HG02610 (cell line): ENCODE measurements around the gene GPS1.

Experiments
- ATAC-seq: cut with Tn5 transposase; IDR thresholded peaks from one replicate; pipeline ENCODE4 v1.9.1; 2021; ENCODE audit warnings: mild to moderate bottlenecking, moderate library complexity; ENCODE audit not compliant: unreplicated experiment

GPS1 gene

DNA sequence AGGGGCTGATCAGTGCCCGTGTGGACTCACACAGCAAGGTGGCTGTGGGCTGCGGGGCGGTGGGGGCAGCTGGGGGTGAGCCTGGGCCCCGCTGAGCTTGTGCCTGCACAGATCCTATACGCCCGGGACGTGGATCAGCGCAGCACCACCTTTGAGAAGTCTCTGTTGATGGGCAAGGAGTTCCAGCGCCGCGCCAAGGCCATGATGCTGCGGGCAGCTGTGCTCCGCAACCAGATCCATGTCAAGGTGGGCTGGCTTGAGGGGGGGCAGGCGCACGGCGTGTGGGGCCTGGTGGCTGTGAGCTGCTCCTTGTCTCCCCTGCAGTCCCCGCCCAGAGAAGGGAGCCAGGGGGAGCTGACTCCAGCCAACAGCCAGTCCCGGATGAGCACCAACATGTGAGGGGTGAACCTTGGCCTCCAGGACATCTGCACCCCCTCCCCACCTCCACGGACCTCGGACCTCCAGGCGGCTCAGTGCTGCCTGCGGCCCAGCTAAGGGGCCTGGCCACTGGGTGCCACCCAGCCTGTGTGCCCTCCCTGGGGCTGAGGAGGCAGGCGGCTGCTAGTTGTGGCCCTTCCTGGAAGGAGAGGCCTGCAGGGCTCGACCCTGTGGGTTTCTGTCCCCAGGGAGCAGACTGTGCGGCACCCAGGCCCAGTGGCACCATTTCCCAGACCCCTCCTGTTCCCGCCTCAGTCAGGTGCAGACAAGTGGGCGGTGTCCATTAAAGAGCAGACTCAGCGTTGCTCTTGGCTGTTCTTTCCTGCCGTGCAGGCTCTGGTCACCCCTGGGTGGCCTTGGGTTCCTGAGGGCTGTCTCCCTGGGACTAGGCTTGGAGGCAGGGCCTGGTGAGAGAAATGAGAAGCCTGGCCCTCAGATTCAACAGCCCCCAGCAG lies 5.3 kb downstream of the GPS1 start:
- no peak for ATAC-seq

DNA sequence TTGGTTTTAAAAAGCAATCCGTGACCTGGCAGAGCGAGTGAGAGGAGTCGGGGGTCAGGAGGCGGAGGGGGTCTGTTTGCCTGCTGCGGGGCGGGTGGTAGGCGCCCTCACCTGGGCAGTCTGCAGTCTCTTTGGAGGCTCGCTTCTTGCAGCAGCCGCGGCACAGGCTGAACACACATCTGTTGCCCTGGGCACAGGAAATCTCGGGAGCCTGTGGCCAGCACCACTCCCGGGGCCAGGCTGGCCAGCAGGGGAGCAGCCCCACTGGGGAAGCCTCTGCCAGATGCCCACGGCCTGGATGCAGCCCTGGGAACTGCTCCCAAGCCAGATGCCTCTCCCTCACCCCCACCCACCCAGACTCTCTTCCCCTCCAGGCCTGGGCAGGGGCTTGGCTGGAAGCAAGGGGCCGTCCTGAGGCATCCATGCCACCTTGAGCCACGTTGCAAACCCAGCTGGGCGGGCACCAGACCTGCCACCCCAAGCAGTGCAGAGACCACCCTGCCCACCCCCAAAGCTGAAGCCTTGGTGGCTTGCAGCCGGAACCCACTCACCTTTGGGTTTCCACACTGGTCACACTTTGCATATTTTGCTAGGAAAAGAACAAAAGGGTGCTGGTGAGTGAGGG lies 6.6 kb downstream of the GPS1 start:
- no peak for ATAC-seq

DNA sequence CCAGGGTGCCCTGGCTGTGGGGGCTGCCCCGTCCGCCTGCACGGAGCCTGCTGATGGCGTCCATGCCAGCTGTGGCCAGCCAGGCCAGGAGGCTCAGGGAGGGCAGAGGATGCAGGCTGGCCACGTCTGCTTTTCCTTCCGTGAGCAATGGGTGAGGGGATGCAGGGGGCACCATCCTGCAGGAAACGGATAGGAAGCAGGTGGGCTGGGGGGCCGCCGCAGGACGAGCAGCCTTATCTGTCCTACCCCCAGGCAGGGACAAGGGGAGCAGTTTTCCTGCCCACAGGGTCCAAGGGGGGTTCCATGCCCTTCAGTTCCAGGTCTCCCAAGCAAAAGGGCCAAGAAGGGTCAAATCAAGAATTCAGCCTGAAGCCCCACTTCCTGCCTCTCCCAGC lies 7.2 kb downstream of the GPS1 start:
- ATAC-seq = no peak

DNA sequence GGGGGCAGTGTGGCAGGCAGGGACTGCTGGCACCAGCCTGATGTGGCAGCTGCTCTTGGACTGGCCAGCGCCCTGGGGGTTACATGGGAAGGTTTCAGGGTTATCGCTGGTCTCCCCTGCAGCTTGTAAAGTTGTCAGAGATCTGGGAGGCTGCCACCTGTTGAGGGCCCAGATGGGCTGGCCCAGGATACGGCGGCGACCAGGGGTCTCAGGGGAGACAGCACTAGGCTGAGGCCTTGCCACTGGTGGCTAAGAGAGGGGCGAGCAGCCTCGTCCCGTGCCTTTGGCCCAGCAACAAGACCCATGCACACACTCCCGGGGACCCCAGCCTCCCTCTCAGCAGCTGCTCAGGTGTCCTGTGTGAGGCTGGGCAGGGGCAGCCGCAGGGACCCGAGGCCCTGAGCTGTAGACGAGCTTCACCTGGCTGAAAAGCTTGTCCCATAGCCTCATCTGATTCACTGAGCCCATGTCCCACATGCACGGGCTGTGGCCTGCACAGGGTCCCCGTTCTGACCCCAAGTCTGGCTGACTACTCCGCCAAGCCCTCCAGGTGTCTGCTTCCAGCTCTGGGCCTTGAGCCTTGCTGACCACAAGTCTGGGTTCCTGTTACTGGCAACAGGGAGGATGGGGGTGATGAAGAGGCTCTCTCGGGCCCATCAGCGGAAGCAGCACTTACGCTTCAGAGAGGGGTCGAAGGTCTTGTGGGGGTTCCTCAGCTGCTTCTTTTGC lies 7.7 kb downstream of the GPS1 start:
- no peak for ATAC-seq

DNA sequence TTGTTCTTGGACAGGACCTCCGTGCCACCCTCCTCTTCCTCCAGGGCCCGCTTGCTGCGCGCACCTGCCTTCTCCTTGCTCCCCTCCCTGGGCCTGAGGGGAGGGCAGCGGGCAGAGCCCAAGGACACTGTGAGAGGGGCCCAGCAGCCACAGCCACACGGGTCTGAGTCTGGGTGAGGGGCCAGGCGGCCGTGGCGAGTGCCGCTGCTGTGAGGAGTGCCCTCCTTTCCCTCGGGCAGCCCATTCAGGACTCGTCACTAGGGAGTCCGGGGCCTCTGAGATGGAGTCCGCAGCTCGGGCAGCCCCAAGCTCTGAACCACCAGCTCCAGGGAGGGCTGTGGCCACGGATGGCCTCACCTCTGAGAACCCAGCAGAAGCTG lies 8.3 kb downstream of the GPS1 start:
- no peak for ATAC-seq

DNA sequence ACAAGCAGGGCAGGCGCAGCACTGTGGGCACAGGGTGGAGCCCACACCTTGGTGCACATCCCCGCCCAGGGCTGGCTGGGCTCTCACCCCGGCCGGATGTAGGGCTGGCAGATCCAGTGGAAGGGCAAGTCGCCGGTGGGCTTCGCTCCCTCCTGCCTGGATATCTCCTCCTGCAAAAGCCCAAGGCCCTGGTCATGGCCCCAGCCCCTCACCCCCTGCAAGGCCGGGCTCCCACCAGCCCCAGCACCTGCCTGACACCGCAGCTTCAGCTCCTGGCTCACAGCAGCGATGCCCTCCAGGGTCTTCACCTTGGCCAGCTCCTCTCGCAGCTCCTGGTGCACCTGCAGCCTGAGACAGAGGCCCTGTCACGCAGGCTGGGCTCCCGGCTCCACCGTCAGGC lies 8.9 kb downstream of the GPS1 start:
- no peak for ATAC-seq

DNA sequence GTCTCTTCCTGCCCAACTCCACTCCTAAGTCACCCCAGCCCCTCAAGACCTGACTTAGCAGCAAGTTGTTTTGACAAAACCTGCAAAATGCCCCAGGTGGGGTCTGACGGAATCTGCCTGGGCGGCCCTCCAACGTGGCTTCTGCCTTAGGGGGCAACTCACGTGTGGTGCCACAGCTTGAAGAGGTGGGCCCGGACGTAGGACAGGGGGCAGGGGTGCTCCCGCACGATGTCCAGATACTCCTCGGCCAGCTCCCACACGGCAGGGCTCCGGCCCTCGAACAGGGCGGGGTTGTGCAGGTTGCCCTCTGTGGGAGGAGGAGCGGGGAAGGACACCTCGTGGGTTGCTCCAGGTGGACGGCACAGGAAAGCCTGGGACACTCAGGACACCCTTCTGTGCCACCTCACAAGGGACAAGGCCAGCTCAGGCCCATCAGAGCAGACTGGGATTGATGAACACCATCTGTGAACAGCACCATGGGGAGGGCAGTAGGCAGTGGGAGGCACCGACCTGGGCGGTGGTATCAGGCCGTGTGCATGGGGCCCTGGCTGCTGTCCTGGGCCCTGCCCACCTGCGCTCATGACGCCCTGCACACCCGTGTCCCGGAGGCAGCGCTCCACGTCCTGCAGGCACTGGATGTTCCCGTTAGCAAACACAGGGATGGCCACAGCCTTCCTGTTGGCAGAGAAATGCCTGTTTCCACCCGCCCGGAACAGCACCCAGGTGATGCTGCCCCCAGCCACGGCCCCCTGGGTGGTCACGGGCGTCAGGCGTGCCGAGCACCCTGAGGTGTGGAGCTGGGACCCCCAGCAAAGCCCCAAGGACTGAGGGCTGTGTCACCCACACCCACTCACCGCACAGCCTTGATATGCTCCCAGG lies 9.6 kb downstream of the GPS1 start:
- ATAC-seq = no peak

DNA sequence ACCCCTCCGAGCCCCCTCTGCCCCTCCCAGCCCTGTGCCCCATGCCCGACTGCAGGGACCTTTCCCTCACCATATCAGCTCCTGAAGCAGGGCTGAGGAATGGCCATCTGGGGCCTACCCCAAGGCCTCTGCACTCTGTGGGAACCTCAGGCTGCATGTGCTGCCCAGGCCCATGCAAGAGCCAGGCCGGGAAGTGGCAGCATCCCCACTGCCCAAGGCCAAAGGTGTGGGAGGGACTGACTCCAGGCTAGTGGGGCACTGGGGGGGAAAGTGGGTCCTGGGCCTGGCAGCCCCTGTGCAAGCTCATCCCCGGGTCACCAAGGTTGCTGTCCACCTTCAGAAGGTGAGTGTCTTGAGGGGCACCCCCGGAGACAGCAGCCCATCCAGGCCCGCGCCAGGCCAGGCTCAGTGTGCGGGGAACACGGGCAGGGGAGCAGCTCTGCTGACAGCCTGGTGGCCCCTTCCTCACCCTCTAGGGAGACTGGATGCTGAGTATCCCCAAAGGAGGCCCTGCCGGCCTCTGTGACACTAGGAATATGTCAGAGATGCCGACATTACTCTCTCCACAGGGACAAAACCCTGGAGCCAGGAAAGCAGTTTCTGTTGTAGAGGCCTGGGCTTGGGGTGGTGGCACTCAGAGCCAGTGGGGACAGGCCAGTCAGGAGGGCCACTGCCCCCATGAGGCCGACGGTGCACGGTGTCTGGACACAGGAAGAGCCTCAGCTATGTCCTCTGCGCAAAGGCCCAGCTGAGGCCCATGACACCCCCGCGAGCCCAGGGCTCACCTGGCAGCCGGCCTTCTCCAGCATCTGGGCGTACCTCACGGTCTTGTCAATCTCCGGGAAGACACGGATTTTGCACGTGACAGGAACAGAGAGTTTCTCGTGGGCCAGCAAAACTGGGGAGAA lies 10.6 kb downstream of the GPS1 start:
- ATAC-seq = no peak

DNA sequence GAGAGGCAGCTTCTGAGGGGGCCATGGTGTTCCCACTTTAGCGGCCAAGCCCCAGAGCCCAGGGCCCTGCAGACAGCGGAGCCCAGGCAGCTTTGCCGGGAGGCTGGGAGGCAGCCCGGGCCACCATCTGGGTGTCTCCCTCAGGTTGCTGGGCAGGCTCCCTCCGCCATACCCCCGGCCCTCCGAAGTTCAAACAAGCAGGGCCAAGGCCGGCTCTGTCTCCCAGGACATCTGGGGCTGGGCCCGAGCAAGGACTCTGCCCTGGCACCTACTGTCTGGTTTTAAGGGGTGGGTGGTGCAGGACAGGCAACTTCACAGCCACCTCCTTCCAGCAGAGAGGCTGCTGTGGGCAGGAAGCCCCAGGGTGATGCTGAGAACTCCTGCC lies 11.3 kb downstream of the GPS1 start:
- no peak for ATAC-seq

DNA sequence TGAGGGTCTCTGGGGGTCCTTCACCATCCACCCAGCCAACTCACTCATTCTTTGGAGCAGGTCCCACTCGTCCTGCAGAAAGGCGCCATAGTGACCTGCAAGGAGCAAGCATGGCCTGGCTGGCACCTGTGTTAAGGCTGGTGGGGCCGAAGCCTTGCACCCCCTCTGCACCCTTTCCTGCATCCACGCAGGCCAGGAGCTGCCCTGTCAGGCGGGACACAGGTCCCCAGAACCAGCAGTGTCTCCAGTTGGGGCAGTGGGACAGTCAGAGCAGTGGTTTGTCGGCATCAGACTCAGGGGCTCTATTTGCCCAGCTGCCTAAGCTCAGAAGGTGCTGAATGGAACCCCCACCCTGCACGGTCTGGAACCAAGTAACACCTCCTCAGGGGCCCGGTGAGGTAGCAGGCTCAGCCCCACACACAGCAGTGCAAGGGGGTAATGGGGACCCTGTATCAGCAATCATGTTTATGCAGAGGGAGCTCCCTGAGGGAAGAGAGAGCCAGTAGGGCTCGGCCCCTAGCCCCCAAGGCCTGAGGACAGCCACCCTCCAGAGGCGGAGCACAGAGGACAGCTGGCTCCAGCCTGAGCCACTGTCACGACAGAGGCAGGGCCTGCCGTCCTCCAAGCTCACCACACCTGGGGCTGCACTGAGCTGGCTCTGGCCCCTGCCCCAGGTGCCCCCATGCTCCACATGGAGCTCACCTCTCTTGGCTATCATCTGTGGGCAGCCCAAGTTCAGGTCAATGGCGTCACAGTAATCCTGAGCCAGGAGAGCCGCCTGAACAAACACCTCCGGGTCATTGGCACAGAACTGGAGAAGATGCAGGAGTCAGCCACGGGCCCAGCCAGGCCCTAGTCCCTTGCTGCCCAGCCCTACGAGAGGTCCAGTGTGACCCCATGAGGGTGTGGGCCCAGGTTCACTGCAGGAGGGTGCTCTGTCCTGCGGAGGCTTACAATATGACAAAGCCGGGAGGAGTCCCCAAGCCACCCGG lies 12.0 kb downstream of the GPS1 start:
- ATAC-seq = no peak

DNA sequence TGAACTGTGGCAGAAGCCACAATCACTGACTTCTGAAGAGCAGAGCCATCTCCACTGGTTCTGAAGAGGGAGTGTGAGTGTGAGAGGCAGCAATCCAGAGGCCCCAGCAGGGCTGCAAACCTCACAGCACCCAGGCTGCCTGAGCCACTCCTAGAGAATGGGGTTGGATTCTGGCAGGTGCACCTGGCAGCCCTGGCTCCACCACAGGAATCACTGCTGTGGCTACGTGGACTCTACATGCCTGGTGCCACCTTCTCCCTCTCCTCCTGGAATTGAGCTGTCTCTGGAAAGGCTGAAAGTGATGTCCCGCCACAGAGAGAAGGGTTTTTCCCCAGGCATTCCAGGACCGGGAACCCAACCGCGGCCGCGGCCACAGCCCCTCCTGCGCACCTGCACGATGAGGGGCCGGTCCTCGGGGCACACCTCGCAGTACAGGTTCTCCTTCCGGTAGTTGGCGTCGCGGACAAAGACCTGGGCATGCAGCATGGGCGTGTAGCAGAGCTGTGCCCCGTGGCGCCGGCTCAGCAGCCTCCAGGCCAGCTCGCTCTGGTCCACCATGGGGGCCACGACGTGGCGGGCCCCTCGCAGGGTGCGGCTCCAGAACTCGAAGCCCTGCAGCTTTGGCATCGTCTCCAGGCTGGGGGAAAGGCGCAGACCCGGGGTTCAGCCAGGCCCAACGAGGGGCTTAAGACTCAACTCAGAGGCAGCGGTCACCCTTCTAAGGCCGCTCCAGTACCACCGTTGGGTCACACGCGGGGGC lies 12.9 kb downstream of the GPS1 start:
- no peak for ATAC-seq

DNA sequence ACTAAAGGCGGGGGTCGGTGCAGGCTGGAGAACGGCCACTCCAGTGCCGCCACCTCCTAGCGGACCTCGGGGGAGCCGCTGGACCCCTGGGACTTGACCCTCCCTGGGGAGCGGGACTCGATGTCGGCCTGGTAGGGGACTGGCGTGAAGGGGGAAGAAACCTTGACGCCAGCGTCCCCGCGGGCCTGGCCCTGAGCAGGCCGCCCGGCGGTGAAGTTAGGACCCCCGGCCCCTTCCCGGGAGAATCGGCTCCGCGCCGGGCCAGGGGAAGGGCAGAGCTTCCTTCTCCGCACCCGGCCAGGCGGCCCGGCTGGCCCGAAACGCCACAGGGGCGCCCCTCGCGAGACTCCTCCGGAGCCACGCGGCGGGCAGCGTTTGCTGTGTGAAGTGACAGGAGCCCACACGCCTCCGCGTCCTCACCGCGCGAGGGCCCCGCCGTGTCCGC lies 13.5 kb downstream of the GPS1 start:
- ATAC-seq = peak; percentile 23

DNA sequence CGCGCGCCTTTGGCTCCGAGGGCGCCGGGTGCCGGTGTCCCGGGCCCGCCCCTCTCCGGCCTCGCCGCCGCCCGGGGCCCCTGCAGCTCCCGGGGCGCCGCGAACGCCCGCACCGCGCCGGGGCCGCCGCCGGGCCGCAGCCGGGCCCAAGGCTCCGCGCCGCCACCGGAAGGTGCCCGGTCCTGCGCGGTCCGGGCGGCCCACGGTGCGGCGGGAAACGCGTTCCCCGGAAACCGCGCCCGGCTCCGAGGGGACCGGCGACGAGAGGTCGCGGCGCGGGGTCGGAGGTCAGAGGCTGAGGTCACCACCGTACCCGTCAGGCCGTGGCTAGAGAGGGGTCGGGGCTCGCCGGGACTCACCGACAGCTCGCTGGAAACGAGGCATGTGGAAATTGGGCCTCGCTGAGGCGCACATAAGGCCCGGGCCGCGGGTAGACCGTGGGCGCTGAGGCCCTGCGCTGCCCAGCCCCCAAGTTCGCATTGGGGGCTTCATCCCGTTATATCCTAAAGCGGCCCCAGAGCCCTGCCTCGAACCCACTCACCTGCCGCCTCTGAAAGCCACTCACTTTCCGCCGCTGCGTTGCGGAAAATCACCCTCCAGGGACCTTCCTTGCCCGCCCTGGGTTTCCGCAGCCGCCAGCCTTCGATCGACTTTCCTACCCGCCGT lies 14.1 kb downstream of the GPS1 start, which contains the start of gene DUS1L:
Gene DUS1L (minus strand): TSS at position 167 of the 666 bp plus-strand sequence. CDS start 745 bp downstream, outside the sequence.
- ATAC-seq = peak; percentile 52

DNA sequence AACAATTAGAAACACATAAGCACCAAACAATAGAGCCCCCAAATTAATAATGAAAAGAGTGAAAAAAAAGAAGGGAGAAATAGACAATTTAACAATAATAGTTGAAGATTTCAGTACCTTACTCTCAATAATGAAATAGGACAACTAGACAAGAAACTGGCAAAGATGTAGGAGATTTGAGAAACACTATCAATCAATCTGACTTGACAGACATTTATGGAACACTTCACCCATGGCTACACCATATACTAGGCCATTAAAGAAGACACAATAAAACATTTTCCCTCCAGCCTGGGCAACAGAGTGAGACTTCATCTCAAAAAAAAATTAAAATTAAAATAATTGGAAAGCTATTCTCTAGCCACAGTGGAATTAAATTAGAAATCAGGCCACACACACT lies 18.9 kb downstream of the GPS1 start:
- ATAC-seq = no peak

DNA sequence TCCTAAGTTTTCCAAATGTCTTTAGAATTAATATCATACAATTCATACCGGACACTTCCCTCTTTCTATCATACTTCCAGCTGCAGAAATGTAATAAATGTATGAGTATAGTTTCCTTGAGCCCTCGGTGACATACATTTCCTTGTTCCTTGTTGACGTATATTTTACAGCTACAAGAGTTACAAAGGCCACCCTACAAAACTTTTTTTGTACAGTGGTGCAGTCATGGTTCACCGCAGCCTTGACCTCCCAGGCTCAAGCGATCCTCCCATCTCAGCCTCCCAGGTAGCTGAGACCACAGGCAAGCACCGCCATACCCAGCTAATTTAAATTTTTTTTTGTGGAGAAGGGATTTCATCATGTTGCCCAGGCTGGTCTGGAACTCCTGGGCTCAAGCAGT lies 21.1 kb downstream of the GPS1 start:
- ATAC-seq = no peak

DNA sequence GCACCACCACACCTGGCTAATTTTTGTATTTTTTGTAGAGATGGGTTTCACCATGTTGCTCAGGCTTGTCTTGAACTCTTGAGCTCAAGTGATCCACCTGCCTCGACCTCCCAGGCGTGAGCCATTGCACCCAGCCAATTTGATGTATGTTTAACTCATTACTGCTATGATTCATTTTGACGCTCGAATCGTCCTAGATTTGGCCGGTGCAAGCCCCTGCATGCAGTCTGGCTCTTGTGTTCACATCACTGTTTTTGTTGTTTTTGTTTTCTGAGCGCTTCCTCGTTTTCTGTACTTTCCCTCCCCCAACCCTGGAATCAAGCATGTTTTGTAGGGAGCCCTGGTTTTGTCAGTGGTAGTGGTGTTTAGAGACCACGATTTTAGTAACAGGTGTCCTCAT lies 21.7 kb downstream of the GPS1 start:
- ATAC-seq = no peak
